Forelimb muscle (tissue), 1 donor: ENCODE data around the gene ZMAT5. TPM values are rescaled to one million over a fixed set of nuclear protein-coding genes. Genes with fewer than 3 reads are reported as not detected.

Experiments used
- DNase-seq: peaks from one replicate; pipeline ENCODE4 v3.0.0-alpha.2; 2013; ENCODE audit warnings: low read depth
- polyA plus RNA-seq: library from polyadenylated mRNA; unstranded; fragments of 120-200 nt; gene quantifications from one replicate; pipeline ENCODE4 v1.2.1, GENCODE V29; 2013; ENCODE audit not compliant: insufficient read length

Gene ZMAT5
- polyA plus RNA-seq, 1 donor, result 18.0 TPM

DNA sequence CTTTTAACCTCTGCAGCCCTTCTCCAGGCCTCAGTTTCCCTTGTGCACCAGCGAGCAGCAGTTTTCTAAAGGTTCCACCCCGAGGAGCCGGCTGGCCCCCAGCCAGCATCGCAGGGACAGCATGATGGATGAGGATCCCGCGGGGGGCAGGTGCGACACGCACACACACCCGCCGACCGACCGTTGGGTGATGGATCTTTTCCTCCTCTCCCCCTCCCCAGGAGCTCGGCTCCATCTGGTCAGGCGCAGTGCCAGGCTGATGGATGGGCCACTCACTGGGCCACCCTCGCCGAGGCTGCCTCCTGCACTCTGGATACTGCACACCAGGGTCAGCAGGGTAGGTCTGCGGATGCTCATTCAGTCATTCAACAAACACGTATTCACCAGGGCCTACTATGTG, 59.8 kb downstream of the ZMAT5 start:
- no peak for DNase-seq

DNA sequence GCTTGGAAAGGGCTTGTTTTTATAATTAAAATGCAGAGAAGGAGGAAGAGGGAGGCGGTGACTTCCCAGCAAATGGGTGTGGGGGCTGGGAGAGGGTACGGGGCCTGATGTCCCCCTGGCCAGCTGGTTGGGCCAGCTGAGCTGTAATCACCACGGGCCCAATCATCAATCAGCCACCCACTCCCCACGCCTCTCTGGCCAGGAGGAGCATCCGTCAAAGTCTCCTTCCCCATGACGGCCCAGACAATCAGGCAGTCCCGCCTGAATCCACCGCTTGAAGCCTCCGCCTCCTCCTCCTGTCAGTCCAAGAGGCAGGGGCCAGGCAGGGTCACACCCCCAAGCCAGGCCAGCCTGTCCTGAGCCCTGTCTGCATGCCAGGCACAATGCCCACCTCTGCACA, 60.3 kb downstream of the ZMAT5 start:
- no peak for DNase-seq

DNA sequence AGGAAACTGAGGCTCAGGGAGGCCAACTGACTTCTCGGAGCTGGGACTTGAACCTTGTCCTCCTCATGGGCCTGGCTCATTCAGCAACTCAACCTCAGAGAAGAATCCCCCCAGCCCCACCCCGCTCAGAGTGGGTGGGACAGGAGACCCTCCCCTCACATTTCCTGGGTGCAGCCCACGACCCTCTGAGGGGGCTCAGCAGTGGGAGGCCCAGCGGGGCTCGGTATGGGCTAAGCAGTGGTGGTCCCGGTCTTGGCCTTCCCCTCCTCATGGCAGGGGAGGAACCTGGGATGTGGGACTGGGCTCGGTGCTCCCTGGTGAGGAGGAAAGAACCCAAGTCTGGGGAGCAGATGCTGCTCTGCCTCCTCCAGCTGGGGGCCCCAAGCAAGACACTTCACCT, 61.2 kb downstream of the ZMAT5 start:
- no peak for DNase-seq

DNA sequence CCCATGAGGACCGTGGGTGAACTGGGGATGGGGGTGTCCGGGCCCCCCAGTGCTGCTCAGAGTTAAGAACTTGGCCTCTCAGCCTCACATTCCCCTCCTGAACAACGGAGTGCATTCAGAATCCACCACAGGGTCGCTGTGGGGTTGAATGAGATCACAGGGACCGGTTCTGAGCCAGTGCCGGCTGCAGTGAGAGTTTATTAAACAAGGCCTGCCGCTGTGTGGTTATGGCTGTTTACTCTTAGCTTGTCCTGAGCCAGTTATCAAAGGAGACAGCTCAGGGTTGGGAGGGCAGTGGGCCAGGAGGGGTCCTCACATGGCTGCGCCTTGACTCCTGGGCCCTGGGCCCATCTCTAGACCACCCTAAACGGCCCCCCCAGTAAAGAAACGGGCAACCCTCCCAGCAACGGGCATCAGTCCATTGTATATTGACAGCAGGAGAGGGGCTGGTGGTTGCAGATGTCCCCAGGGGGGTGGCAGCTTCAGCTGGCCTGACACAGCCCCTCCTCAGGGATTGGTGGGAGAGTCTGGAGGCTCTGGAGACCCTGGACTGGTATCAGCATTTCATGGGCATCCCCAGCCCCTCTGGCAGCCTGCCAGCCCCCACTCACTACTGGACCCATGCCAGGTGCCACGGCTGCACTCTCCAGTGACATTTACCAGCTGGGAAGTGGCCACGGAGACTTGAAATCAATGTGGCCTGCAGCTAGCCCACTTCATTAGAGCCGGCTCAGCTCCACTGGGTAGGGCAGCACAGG, 62.1 kb downstream of the ZMAT5 start:
- DNase-seq, result no peak

DNA sequence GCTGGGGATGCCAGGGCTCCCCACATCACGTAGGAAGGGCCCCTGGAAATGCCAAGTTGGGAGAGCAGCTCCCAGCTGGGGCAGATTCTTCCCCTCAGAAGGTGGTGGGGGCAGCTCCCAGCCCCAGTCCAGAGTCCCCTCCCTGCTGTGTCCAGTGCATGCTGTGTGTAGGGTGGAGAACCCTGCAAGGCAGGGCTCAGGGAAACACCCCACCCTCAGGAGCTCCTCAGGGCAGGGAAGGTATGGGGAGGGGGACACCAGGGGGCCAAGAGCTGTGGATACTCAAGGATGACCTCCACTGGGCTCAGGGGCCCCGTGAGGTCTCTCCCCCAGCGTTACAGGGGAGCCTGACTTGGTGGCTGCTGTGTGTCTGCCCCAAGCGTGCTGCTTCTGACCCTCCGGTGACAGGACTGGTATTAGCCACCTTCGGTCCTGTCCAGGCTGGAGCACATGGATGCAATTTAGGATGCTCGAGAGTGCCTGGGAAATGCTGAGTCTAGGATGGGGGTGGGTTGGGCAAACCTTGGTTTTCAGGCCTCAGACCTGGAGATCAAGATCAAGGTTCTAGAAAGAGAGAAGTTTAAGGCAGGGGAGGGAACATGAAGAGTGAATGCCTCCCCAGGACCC, 63.1 kb downstream of the ZMAT5 start:
- DNase-seq, result no peak

DNA sequence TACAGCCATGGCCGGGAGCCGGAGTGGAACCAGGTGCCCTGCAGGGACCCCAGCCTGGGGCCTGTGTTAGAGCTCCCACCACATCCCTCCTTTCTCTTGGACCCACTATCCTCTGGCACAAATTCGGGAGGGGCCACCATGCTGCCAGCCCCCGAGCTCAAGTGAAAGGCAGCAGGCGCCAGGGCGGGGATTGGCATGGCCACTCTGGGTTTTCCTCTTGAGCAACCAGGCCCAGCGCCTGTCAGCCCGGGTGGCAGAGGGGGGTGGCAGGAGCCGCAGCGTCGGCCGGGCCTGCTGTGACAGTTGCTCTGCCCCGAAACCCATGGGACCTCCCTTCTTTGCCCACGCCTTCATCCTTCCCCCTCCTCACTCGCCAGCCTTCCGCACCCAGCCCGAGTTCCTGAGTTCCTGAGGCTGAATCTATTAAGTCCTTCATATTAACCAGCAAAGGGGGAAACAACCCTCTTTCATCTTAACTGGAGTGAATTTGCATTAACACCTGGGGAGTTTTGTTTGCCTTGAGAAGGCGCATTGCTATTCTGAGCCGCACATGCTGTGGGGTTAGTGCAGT, 63.8 kb downstream of the ZMAT5 start:
- no peak for DNase-seq

DNA sequence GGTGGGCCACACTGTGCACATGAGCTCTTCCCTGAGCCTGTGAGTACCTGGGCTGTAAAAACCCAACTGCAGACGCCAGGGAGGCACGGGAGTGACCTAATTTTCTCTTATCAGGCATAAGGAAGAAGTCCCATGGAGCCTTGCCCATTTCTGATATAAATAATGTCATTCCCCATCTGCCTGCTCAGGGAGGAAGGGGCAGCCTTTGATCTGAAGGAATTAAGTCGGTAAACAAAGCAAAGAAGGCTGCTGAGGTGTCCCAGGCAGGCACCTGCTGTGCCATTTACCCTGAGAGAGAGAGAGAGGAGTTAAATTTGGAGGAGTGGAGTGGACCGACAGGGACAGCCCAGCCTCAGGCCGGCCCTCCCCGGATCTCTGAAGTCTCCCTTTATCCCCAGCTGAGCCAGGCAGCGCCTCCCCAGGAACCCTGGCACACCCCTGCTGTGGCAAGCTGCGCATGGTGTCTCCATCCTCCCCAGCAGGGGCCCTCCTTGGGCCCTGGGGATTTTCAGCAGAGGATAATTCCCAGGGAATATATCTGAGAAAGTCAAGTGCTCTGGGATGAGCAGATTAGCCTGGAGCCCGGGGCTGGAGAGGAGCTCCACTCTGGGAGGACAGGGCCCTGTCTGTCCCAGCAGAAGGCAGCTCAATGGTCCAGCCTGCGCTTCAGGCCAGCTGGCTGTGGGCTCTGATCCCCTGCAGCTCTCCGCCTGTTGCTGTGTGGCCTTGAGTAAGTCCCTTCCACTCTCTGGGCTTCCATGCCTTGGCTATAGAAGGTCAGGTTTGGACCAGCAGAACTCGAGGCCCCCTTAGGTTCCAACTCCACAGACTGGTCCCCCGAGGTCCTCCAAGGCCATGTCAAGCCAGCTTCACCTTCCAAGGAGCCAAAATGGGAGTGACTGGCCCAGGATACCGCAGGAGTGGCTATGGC, 64.5 kb downstream of the ZMAT5 start:
- DNase-seq, result no peak

DNA sequence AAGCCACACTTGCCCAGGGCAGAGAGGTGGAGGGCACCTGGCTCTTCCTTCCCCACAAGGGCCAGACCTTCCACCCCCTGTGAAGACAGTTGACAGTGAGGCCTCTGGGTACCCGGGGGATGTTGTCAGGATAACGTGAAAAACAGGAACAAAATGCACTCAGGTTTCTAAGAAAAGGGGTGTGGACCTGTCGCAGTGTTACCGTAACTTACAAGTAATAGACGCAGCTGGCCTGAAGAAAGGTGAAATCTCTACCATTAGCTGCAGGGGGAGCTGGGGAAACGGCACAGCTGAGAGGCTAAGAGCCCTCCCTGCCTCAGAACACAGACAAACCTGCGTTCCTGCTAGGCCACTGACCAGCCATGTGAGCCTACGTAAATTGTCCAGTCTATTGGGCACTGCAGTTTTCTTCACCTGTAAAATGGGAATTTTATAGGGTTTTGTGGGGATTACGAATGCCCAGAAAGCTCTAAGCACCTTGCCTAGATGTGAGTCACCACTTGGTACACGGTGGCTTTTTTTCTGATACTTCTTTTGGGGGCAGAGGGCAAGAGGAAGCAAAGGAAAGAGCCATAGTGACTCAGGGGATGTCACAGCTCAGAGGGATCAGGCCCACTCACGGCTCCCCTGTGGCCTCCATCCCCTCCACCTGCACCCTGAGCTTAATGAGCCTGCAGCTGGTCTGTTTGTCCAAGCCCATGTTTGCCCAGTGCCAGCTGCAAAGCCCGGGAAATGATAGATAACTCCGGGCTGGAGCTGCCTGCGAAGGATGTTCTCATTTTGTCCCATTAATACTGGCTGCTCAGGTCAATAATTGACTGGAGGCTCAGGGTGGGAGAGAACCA, 65.4 kb downstream of the ZMAT5 start:
- no peak for DNase-seq

DNA sequence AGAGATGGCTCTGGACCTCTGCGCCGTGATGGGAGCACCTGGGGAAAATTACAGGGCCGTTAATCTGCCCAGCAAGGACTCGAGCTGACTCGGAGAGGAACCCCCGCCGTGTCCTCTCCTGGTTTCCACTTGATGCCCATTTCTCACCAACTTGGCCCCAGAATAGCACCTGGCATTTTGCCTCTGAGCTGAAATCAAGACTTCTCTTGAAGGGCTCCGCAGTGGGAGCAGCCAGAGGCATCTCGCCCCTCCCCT, 66.0 kb downstream of the ZMAT5 start:
- DNase-seq, result no peak

DNA sequence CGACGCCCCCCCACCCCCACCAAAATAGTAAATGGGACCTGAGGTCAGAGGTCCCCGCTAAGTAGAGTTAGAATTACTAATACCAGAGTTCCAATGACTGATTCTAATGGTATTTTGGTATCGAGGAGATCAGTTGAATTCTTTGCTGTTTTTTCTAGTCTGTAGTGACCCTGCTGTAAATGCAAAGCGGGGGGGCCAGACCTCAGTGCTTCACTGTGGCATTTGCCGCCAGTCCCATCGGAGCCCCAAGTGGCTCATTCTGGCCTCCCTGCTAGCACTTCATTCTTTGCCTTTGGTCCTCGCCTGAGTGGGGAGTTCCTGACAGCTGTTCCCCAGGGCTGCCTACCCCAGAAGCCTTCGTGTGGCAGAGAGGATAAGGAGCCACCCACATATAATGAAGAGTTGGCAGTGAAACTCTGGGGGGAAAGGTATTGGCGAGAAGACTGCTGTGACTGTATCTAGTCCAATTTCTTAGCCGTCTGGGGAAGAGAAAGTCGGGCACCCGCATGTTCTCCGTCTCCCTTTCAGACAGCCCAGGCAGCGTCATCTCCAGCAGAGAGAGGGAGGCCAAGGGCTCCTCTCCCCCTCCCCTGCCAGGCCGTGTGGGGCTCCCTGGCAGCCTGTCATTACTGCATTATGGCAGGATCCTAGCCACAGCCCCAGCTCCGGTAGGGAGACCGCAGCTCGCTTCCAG, 66.5 kb downstream of the ZMAT5 start:
- no peak for DNase-seq

DNA sequence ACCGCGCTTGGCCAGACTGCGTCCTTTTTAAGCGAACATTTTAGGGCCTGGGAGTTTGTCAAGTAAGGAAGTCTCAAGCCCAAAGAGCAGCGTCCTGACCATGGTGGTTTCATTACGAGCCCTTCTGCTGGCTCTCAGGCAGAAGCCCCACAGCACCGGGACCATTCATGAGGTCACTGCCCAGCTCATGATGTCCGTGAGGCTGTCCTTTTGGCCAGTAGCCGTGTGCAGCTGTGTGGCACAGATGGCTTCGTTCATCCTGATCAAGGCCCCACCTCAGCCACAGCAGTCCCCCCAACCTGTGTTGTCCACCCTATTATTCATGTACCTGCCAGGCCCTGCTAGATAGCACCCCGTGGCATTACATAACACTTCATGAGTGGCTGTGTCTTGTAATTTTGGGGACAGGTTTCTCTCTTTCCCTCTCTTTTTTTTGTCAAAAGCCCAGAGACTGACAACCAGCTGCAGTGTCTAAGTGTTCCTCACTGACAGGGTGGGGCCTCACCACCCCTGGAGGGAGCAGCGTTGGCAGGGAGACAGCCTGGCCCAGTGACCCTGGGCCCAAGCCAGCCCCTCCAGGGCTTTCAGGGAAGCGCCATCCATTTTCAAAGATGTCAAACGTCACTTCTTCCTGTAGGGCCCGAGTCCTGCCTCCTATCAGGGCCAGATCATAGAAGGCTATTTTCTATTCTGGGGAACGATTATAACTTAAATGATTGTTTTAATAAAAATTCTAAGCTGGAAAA, 68.8 kb downstream of the ZMAT5 start:
- DNase-seq, result no peak

DNA sequence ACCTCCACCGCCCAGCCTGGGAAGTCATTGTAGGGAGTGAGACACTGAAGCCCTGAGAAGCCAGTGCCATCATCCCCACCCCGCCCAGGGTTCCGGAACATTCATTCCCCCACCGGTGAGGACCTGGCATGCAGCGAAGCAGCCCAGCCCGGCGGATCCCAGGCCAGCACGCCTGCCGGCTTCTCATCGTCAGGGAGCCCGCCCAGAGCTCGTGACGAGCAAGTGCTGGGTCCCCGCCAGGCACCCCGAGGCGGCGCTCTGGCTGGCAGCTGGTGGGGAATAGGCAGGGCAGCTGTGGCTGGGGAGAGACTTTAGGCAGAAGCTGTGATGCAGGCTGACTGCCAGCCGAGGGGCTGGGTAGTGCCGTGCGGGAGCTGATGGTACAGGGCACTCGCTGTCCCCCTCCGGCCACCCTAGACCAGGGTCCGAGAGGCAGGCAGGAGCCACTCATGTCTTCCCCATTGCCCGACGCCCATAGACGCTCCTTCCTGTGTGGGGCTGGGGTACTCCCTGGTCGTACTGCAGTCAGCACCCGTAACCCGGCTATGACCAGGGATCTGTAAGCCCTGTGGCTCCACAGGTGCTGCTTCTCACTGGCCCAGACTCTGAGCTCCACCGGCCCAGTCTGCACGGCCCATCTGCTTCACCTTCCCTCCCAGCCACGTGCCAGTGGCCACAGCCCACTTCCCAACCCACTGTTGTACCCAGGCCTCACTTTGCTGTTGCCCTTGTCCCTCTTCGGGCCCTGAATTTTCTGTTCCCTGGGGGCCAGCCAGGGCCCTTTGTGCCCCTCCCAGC, 71.5 kb downstream of the ZMAT5 start:
- DNase-seq, result no peak

DNA sequence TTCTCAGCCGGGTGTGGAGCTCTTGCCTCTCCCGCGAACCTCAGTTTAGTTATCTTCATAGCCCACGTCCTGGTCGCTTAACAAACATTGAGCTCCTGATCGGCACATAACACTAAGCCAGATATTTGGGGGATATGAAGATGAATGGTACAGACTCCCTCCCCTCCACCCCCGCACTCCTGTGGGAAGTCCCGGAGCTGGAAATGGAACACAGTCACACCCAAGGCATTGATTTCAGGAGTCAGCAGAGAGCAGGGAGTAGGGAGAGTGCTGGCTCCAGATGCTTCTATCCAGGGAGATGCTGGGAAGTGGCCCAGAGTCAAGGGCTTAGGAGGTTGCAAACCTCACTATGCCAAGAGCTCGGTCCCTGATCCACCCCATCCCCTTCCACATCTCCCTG, 73.1 kb downstream of the ZMAT5 start:
- no peak for DNase-seq

DNA sequence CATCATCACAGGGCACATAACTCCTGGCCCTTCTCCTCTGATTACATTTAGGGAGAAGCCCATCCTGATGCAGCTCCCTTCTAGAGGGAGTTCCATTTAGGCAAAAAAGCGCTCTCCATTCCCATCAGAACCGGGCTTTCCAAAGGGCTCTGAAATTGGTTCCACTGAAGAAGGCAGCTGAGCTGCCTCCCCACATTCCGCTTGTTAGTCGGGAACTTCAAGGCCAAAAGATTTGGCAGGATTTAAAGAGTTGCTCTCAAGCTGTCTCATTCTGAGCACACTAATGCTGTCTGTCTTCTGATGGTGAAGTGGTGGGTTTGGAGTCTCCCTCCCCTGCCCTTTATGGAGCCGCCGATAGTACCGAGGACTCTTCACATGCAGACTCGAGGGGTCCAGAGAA, 73.6 kb downstream of the ZMAT5 start:
- no peak for DNase-seq

DNA sequence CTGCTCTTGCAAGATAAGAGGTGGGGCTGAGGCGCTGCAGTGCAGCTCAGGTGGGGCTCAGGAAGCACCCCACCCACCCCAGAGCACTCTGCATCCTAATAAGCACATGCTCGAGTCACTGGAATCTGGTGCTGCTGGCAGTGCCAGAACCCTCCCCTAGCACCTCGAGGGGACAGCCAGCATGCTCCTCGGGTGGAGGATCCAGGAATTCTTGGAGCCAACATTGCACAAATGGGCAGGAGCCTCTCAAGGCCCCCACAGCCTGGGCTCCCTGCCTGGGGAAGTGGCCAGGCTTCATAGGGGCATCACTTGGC, 74.5 kb downstream of the ZMAT5 start:
- DNase-seq, result no peak

DNA sequence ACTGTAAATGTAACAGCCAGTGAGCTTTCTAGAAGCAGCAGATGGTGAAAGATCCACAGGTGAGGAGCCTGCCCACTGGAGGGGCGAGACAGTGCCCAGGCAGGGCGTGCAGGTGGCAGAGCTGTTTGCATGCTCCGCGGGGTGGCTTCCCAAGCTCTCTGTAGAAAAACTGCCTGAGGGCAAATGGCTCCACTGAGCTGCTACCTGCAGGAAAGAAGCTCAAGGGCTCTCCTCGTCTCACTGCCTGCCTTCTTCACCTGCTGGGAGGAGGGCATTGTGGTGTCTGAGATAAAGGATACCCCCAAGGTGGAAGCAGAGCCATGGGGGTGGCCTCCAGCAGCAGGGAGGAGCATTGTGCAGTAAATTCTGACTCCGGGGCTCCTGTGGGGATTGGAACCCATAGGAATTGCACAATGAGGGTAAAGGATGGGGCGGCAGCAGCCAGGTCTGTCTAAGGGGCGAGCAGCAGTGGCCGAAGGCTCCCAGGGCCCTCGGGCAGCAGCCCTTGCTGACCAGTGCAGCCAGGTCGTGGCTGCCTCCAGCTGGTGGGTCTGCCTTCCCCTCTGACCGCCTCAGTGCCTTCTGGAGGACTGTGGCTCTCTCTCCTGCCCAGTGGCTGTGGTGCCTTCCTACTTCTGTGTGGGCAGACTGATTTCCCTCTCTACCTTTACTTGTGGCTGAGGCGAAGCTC, 75.0 kb downstream of the ZMAT5 start:
- no peak for DNase-seq

DNA sequence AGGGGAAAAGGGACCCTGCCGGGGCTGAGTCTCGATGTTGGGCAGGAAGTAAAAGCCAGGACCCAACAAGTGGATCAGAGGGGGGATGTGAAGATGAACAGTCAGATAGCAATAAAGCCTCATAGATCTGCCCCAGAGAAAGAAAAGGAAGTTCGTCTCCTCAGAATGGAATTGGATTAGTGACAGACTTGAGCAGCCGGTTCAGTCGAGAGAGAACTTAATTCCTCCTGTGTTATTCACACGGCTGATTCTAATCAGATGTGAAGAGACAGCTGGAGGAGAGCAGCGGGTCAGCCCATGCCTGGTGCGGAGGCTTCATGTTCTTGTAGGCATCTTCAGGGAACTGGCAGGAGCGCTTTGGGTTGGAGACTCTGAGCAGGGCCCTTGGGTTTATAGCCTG, 76.3 kb downstream of the ZMAT5 start:
- no peak for DNase-seq

DNA sequence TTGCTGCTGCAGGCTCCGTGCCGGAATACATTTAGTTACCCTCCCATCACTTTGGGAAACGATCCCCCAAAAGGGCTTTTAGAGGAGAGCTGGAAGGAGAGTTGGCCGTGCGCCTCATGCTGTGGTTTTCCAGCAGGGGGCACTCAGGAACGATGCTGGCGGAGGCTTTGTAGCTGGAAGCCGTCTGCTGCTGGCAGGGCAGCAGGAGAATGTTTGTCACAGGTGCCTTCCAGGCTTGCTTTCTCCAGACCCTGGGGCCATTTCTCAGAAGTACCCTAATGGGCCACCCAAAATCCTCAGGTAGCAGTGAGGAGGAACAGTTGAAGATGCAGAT, 77.0 kb downstream of the ZMAT5 start:
- no peak for DNase-seq

DNA sequence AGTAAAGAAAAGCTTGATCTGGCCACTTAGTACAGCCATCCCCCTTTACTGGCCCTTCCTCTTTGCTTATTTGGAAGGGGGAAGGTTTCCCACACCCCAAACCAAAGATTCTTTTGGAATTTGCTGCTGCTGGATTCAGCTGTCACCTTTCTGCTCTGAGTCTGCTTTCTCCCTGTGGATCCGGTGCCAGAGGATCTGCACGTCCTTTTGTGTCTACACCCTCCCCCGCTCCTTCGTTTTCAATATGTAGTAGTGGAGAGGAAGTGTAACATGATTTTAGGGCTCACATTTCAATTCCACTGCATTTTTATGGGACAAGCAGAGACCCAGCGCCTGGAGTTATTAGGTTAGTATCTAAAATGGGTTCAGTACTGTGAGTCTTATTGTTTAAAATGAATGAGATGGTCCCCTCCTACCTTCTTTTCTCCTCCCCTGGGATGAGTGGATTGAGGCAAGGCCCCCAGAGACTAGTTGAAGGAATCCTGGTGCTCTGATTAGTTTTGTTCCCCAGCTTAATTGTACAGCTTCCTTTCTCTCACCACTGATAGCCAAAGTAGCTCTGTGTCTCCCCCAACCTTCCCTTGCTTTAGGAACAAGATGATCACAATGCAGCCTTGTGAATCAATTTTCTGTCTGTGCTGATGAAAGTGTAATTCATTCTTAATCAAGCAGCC, 77.5 kb downstream of the ZMAT5 start:
- no peak for DNase-seq
